Coronary artery (tissue), 2 donors: ENCODE data around the gene MAPK8IP3.

Source experiments
- DNase-seq: peaks from one replicate; pipeline ENCODE4 v3.0.0-alpha.2; 2017; ENCODE audit warnings: low spot score
- H3K27ac ChIP-seq, 2 donors: fragments of 200-600 bp; sonication (generic); one replicate each; pipeline ENCODE4 v1.5.1; 2016 to 2019
- H3K4me3 ChIP-seq: fragments of 200-600 bp; sonication (generic); 2 replicates; pipeline ENCODE4 v1.5.1; 2016; ENCODE audit warnings: mild to moderate bottlenecking, moderate library complexity
- TF ChIP-seq, protein P1 (sequence below): fragments of 200-600 bp; sonication (generic); IDR thresholded peaks from one replicate; pipeline ENCODE4 v1.5.1; 2019; ENCODE audit warnings: antibody characterized with exemption

The MAPK8IP3 gene

DNA sequence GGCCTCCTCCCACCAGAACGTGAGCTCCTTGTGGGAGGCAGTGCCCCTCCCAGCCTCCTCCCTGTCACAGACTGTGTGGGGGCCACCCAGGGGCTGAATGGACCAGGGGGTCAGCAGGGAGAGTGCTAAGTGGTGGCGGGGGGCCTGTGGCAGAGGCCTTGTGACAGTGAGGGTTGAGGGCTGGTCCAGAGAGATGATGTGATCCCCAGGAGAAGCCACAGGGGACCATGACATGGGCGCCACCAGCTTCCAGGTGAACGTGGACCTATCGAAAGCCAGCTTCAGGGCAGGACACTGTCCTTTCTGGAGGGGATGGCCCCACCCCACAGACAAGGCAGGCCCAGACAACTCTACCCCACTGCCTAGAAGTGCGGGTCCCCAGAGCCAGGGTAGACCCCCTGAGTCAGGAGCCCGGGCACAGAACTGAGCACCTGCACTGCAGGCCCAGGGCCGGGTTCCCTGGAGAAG, 73.3 kb downstream of the MAPK8IP3 start:
- no peak for DNase-seq
- no peak overlapping the region for H3K27ac ChIP-seq

DNA sequence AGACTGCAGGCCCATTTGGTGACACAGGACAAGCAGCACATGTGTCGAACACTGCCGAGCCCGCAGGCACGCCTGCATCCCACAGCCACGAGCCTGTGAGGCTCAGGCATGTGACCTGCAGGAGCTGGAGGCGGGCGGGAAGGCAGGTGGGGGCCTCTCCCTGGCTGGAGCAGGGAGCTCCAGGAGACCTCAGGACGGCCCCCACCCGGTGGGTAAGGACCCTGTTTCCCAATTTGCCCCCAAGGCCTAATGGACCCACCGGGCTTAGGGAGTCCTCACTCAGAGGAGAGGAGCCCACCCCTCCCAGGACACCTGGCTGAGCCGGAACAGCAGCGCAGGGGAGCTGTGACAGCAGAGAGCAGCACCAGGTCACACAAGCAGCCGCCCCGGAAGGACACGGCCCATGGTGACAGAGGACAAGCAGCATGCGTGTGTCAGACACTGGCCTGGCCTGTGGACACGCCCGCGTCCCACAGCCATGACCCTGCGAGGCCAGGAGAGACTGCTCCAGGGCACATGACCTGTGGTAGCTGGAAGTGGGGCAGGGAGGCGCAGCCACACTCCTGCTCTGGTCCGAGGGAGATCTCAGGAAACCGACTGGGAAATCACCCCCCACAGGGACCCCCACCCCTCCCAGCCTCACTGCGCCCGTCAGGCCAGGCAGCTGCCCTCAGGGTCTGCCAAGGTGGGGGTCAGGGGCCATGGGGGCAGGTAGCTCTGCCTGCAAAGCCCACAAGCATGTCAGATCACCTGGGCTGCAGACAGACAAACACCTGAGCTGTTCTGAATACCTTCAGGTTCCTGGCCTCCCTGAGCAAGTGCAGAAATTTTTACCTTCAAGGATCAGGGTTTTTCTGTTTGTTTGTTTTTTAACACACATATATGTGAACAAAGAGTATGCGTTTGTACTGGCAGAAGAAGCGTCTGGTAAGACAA, 74.0 kb downstream of the MAPK8IP3 start:
- Histone ChIP-seq H3K4me3 (no peak overlapping the region), H3K27ac (no peak overlapping the region)
- no peak for DNase-seq
- TF ChIP-seq, protein P1, sequence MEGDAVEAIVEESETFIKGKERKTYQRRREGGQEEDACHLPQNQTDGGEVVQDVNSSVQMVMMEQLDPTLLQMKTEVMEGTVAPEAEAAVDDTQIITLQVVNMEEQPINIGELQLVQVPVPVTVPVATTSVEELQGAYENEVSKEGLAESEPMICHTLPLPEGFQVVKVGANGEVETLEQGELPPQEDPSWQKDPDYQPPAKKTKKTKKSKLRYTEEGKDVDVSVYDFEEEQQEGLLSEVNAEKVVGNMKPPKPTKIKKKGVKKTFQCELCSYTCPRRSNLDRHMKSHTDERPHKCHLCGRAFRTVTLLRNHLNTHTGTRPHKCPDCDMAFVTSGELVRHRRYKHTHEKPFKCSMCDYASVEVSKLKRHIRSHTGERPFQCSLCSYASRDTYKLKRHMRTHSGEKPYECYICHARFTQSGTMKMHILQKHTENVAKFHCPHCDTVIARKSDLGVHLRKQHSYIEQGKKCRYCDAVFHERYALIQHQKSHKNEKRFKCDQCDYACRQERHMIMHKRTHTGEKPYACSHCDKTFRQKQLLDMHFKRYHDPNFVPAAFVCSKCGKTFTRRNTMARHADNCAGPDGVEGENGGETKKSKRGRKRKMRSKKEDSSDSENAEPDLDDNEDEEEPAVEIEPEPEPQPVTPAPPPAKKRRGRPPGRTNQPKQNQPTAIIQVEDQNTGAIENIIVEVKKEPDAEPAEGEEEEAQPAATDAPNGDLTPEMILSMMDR = no peak

More for the DNA sequence above, 73.3 kb downstream of the MAPK8IP3 start:
- TF ChIP-seq, protein P1 = no peak
- no peak overlapping the region for H3K4me3 ChIP-seq

GRCh38 chr16:1780677-1781072, 74.7 kb downstream of the MAPK8IP3 start:
- no peak for DNase-seq
- H3K4me3 ChIP-seq = peak overlapping the region; percentile 99
- TF ChIP-seq, protein P1 = no peak
- no peak overlapping the region for H3K27ac ChIP-seq

GRCh38 chr16:1781254-1781653, 75.3 kb downstream of the MAPK8IP3 start:
- Histone ChIP-seq H3K27ac (peak overlapping the region in 1 of 2 donors; percentile 94), H3K4me3 (peak overlapping the region; percentile 99)
- DNase-seq = no peak
- TF ChIP-seq, protein P1 = no peak

DNA sequence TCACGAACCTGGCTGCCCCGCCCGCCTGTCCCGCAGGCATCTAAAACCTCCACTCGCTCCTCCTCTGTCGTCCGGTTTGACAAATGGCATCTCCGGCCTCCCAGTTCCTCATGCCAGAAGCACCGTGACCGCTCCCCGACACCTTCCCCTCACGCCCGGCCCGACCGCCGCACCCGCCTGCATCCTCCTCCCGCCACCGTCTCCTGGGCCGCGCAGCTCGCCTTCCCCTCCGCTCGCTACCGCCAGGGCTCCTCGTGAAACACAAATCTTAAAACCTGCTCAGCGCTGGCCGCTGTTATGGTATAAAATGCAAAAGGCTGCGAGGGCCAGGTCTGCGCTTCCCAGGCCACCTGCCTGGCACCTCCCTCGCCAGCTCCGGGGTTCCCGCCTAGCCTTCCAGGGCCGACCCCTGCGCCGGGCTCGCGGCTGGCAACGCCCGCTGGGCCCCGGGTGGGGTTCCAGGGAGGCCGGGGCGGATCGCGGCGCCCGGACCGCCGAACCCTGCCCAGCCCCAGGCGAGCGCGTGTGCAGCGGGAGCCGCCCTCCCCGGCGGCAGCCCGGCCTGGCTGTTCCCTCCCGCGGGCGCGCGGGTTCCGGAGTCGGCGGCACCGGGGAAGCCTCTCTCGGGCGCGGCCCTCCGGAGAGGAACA, 75.9 kb downstream of the MAPK8IP3 start:
- TF ChIP-seq, protein P1 = no peak
- Histone ChIP-seq H3K4me3 (peak overlapping the region; percentile 99), H3K27ac (peak overlapping the region; percentile 84 to 94)
- DNase-seq = no peak

DNA sequence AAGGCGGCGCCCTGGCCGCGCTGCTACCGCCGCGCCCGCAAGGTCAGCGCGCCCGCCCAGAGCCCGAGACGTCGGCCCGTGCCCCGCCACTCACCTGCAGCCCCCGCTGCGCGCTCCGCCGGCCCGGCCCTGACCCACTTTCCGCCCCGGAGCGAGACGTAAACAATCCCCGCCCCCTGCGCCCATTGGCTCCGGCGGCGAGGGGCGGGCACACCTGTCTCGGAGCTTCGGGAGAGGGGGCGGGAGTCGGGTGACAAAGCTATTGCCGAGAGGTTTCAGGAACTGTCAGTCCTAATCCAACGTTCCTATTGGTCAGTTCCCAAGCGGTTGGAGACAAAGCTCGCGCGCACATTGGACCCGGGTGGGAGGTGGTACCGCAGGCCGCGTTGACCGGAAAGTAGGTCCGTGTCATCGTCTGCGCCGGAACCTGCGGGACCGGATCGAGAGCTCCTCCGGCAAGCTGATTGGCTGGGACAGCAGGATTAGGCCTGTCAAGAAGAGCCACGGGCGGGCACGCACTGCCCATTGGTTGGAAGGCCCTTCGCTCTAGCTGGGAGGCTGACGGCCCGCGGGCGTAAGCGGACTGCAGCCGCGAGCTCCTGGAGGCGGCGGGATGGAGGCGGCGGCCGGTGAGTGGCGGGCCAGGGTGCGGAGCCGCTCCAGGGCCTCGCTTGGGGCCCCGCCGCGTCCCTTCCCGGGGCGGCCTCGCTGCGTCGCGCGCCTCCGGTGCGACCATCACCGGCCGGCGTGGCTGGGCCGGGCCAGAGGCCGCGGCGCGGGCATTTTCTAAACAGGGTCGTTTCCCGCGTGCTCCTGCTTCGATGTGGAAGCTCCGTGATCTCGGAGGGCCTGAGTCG, 76.6 kb downstream of the MAPK8IP3 start, which contains the start of the genes NUBP2 and SPSB3:
NUBP2 (plus strand) TSS at position 553 of the 857 bp plus-strand sequence; CDS start at position 614, 61 bp downstream.
SPSB3 (minus strand) TSS at position 164 of the 857 bp plus-strand sequence. CDS start 1,088 bp downstream, outside the sequence.
- TF ChIP-seq, protein P1 = no peak
- Histone ChIP-seq H3K4me3 (peak within 1 kb of the TSS; percentile 99), H3K27ac (peak within 1 kb of the TSS; percentile 84 to 94)
- DNase-seq = peak; percentile 100
